ENCODE results near the gene MS4A15.

- TF ChIP-seq POLR2AphosphoS5 (IDR thresholded peaks at IDR 0.05) (no peak), POLR2A (IDR thresholded peaks at IDR 0.05) (no peak)
Observed at GRCh38 chr11:60814112-60814511, 57.4 kb downstream of the MS4A15 start.
